ENCODE data around the gene CCSER2. TPM values are rescaled to one million over a fixed set of nuclear protein-coding genes. Genes with fewer than 3 reads are reported as not detected.

The CCSER2 gene
- total RNA-seq, 1 donor from 2014 or later: 78.8 TPM

DNA sequence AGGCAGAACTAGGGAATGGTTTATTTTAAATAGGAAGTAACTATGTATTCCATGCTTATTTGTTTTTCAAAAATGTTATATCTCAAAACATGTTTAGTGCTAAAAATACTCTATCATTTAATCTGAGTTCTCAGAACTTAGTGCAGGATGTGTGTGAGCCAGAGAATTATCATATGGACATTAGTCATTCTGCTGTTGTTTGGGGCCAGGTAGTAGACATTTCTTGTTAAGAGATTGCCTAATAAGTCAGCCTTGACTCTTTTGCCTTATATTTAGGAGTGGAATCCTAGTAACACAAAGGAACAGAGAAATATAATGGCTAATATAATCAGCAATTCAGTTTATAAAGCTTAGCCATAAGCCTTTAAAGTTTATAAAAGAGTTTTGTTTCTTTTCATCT lies 149.8 kb downstream of the CCSER2 start:
- no peaks in the 10 kb centered on the region for H3K9me3 Mint-ChIP-seq (ENCODE audit: low read depth)
- no peak overlapping the region for H3K4me3 Mint-ChIP-seq (ENCODE audit: unreplicated experiment)
- H3K36me3 Mint-ChIP-seq (ENCODE audit: low read depth): peaks cover 11% of the 10 kb centered on the region
- no peak for DNase-seq (ENCODE audit: low spot score)
- no peak overlapping the region for H3K27ac Mint-ChIP-seq (ENCODE audit: unreplicated experiment)
- TF ChIP-seq, protein P1, sequence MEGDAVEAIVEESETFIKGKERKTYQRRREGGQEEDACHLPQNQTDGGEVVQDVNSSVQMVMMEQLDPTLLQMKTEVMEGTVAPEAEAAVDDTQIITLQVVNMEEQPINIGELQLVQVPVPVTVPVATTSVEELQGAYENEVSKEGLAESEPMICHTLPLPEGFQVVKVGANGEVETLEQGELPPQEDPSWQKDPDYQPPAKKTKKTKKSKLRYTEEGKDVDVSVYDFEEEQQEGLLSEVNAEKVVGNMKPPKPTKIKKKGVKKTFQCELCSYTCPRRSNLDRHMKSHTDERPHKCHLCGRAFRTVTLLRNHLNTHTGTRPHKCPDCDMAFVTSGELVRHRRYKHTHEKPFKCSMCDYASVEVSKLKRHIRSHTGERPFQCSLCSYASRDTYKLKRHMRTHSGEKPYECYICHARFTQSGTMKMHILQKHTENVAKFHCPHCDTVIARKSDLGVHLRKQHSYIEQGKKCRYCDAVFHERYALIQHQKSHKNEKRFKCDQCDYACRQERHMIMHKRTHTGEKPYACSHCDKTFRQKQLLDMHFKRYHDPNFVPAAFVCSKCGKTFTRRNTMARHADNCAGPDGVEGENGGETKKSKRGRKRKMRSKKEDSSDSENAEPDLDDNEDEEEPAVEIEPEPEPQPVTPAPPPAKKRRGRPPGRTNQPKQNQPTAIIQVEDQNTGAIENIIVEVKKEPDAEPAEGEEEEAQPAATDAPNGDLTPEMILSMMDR (IDR thresholded peaks at IDR 0.05): no peak
- peaks cover 8% of the 10 kb centered on the region for H3K4me1 Mint-ChIP-seq (ENCODE audit: low read depth)
- H3K27me3 Mint-ChIP-seq (ENCODE audit: low read depth): no peaks in the 10 kb centered on the region

DNA sequence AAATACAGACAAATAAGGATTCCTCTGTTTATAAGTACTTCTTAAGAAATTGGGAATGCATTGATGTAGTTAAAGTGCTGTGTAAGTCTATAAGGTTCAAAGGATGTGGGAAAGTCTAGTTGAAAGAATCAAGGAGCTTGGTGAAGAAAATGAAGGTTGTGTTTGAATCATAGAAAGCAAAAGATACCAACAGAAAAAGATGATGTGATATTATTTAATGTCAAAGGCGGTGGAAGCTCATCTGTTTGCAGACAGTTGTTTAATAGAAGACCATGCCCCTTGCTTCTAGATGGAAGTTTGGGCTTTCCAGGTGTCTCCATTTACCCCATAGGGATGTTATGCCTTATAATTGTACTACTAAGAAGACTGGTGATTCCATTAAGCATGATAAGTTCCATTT lies 150.3 kb downstream of the CCSER2 start:
- Mint-ChIP-seq H3K4me3 (ENCODE audit: unreplicated experiment) (no peak overlapping the region), H3K9me3 (ENCODE audit: low read depth) (no peaks in the 10 kb centered on the region), H3K27ac (ENCODE audit: unreplicated experiment) (no peak overlapping the region), H3K36me3 (ENCODE audit: low read depth) (peaks cover 11% of the 10 kb centered on the region), H3K27me3 (ENCODE audit: low read depth) (no peaks in the 10 kb centered on the region), H3K4me1 (ENCODE audit: low read depth) (peaks cover 8% of the 10 kb centered on the region)
- TF ChIP-seq, protein P1 (IDR thresholded peaks at IDR 0.05): no peak
- no peak for DNase-seq (ENCODE audit: low spot score)

DNA sequence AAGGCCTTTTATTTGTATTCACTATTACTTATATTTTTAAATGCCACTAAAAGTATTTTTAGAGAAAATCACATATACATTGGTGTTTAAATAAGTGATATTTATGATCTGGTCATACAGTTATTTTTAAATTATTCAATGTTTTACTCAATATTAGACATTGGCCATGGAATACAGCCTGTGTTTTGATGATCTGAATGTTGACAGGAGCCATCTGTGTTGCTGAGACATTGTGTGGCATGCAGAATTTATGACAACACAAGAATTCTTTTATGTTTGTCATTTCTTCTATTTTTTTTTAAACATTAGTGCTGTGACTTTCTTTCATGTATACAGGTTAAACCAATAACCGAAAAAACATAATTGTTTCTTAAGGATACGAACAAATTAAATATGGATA lies 156.2 kb downstream of the CCSER2 start:
- TF ChIP-seq, protein P1 (IDR thresholded peaks at IDR 0.05): no peak
- Mint-ChIP-seq H3K4me1 (ENCODE audit: low read depth) (no peaks in the 10 kb centered on the region), H3K36me3 (ENCODE audit: low read depth) (peaks cover 17% of the 10 kb centered on the region), H3K27ac (ENCODE audit: unreplicated experiment) (no peak overlapping the region), H3K4me3 (ENCODE audit: unreplicated experiment) (no peak overlapping the region), H3K9me3 (ENCODE audit: low read depth) (peaks cover 6% of the 10 kb centered on the region), H3K27me3 (ENCODE audit: low read depth) (no peaks in the 10 kb centered on the region)
- DNase-seq (ENCODE audit: low spot score): no peak

DNA sequence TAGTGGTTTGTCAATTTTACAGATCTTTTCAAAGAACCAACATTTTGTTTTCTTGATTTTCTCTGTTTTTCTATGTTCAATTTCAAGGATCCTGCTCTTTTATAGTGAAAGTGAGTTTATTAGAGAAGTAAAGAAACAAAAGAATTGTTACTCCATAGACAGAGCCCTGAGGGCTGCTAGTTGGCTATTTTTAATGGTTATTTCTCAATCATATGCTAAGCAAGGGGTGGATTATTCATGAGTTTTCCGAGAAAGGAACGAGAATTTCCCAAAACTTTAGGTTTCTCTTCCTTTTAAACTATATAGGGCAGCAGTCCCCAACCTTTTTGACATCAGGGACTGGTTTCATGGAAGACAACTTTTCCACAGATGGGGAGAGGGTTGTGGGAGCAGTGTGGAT lies 165.0 kb downstream of the CCSER2 start:
- no peak overlapping the region for H3K27ac Mint-ChIP-seq (ENCODE audit: unreplicated experiment)
- H3K36me3 Mint-ChIP-seq (ENCODE audit: low read depth): peaks cover 23% of the 10 kb centered on the region
- H3K4me1 Mint-ChIP-seq (ENCODE audit: low read depth): peaks cover 33% of the 10 kb centered on the region
- H3K4me3 Mint-ChIP-seq (ENCODE audit: unreplicated experiment): no peak overlapping the region
- H3K9me3 Mint-ChIP-seq (ENCODE audit: low read depth): peaks cover 13% of the 10 kb centered on the region
- TF ChIP-seq, protein P1 (IDR thresholded peaks at IDR 0.05): no peak
- H3K27me3 Mint-ChIP-seq (ENCODE audit: low read depth): no peaks in the 10 kb centered on the region
- DNase-seq (ENCODE audit: low spot score): no peak

DNA sequence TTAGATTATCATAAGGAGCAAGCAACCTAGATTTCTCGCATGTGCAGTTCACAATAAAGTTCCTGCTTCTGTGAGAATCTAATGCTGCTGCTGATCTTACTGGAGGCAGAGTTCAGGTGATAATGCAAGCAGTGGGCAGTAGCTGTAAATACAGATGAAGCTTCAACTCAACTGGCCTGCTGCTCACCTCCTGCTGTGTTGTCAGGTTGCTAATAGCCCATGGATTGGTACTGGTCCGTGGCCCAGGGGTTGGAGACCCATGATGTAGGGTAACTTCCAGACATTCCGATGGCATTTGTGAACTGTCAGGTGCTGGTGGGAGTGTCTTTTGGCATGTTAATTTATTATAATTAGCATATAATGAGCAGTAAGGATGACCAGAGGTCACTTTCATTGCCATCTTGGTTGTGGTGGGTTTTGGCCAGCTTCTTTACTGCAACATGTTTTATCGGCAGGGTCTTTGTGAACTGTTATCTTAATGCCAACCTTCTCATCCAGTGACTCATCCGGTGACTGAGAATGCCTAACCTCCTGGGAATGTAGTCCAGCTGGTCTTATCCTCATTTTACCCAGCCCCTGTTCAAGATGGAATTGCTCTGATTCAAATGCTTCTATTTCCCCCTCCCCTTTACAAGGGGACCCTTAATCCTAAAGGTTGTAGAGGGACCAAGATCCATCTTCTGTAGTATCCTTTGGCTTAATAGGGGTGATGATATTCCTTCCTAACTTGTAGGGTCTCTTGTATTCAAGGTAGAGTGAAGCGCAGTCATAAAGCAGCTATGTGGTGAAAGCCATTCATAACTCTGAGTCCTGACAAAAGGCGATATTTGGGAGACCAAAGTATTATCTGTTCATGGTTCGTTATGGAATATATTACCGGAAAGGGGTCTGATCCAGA lies 165.8 kb downstream of the CCSER2 start:
- H3K27me3 Mint-ChIP-seq (ENCODE audit: low read depth): no peaks in the 10 kb centered on the region
- TF ChIP-seq, protein P1 (IDR thresholded peaks at IDR 0.05): no peak
- no peak overlapping the region for H3K4me3 Mint-ChIP-seq (ENCODE audit: unreplicated experiment)
- DNase-seq (ENCODE audit: low spot score): no peak
- H3K27ac Mint-ChIP-seq (ENCODE audit: unreplicated experiment): peak overlapping the region; percentile 52
- H3K9me3 Mint-ChIP-seq (ENCODE audit: low read depth): peaks cover 11% of the 10 kb centered on the region
- H3K4me1 Mint-ChIP-seq (ENCODE audit: low read depth): peaks cover 33% of the 10 kb centered on the region
- H3K36me3 Mint-ChIP-seq (ENCODE audit: low read depth): peaks cover 17% of the 10 kb centered on the region
